HTERT RPE-1 (cell line): ENCODE measurements around the gene FLNB.

Experiments used
- in situ Hi-C: fragments of 300-500 bp; cut with MboI; formaldehyde crosslinking; loops from 4 replicates; pipeline ENCODE4 v1.14.3; 2020; ENCODE audit warnings: low sequenced_read_pairs

The FLNB gene

GRCh38 chr3:58008141-58009025 lies at the start of gene FLNB:
Gene FLNB, plus strand, starts transcription at chr3:58008422. Its CDS starts 143 bp downstream, at chr3:58008565.
- in situ Hi-C loops = no loop called here

GRCh38 chr3:57958642-57959422 lies 49.4 kb upstream of the FLNB start:
- in situ Hi-C loops = no loop called here

GRCh38 chr3:57959423-57960173 lies 48.6 kb upstream of the FLNB start:
- in situ Hi-C loops = no loop called here

- in situ Hi-C loops = no loop called here
Observed at GRCh38 chr3:57960174-57960505, 48.1 kb upstream of the FLNB start.

GRCh38 chr3:57961177-57961827 lies 46.9 kb upstream of the FLNB start:
- in situ Hi-C loops = no loop called here

- in situ Hi-C loops = no loop called here
Observed at GRCh38 chr3:57961828-57962447, 46.3 kb upstream of the FLNB start.

- in situ Hi-C loops = no loop called here
Observed at GRCh38 chr3:57962448-57962834, 45.8 kb upstream of the FLNB start.

GRCh38 chr3:57963811-57964346 lies 44.3 kb upstream of the FLNB start:
- in situ Hi-C loops = no loop called here

GRCh38 chr3:57966829-57967228 lies 41.4 kb upstream of the FLNB start:
- in situ Hi-C loops = no loop called here

GRCh38 chr3:57967590-57967989 lies 40.6 kb upstream of the FLNB start:
- in situ Hi-C loops = no loop called here

- in situ Hi-C loops = no loop called here
Observed at GRCh38 chr3:57968501-57968900, 39.7 kb upstream of the FLNB start.

- in situ Hi-C loops = no loop called here
Observed at GRCh38 chr3:57971975-57972374, 36.2 kb upstream of the FLNB start.

GRCh38 chr3:57972531-57973111 lies 35.6 kb upstream of the FLNB start:
- in situ Hi-C loops = no loop called here

- in situ Hi-C loops = no loop called here
Observed at GRCh38 chr3:57973715-57974477, 34.3 kb upstream of the FLNB start.

GRCh38 chr3:57974796-57975388 lies 33.3 kb upstream of the FLNB start:
- in situ Hi-C loops = no loop called here

- in situ Hi-C loops = no loop called here
Observed at GRCh38 chr3:57977818-57978235, 30.4 kb upstream of the FLNB start.

GRCh38 chr3:57978316-57978715 lies 29.9 kb upstream of the FLNB start:
- in situ Hi-C loops = no loop called here

GRCh38 chr3:57980416-57980815 lies 27.8 kb upstream of the FLNB start:
- in situ Hi-C loops = no loop called here
